ENCODE measurements around the gene EFHC1.

- TF ChIP-seq CTCF (IDR thresholded peaks at IDR 0.05), result no peak
- no peak for TF ChIP-seq POLR2A (IDR thresholded peaks at IDR 0.05)
- no peak for TF ChIP-seq POLR2AphosphoS5 (IDR thresholded peaks at IDR 0.05)
- no peak for TF ChIP-seq EP300 (IDR thresholded peaks at IDR 0.05)
Measured at GRCh38 chr6:52553719-52554118, 133.6 kb downstream of the EFHC1 start.
